T-helper 2 cell (primary cell): ENCODE results near the gene PKD1.
A peak's percentile ranks its signal among the peaks of the same experiment; 100 is the strongest.
"Not testable (repeated sequence)": the region's sequence is repeated elsewhere in the genome, so short reads cannot be mapped to it uniquely, and the experiment has no call there.

Source experiments
- DNase-seq, 5 experiments: peaks; one replicate each; pipeline versions ENCODE4 v3.0.0 to v3.0.0-alpha.2; 2012 to 2022

The PKD1 gene

GRCh38 chr16:2149630-2150417 lies 14.1 kb upstream of the PKD1 start:
- peak in 1 of 5 experiments; percentile 26 for DNase-seq

- peak in 1 of 5 experiments; percentile 39 for DNase-seq
Observed at GRCh38 chr16:2148714-2149629, 13.3 kb upstream of the PKD1 start.

- peak in 4 of 5 experiments; percentile 41 to 75 (median 46) for DNase-seq
Observed at GRCh38 chr16:2147981-2148671, 12.4 kb upstream of the PKD1 start, which contains the start of gene RAB26. RAB26 (plus strand) TSS chr16:2148625; CDS start chr16:2148784, 159 bp downstream.

- no peak for DNase-seq
Observed at GRCh38 chr16:2147378-2147777, 11.7 kb upstream of the PKD1 start.

GRCh38 chr16:2145843-2146242 lies 10.1 kb upstream of the PKD1 start:
- no peak for DNase-seq

GRCh38 chr16:2143878-2144485 lies 8.3 kb upstream of the PKD1 start:
- DNase-seq, result no peak

- DNase-seq, result no peak
Observed at GRCh38 chr16:2142942-2143877, 7.5 kb upstream of the PKD1 start.

- not testable (repeated sequence) for DNase-seq
Observed at GRCh38 chr16:2135071-2135470, 627 bp downstream of the PKD1 start.

- DNase-seq, result not testable (repeated sequence)
Observed at GRCh38 chr16:2133797-2134196, 1.9 kb downstream of the PKD1 start.

- not testable (repeated sequence) for DNase-seq
Observed at GRCh38 chr16:2129890-2130447, 5.7 kb downstream of the PKD1 start.

GRCh38 chr16:2129251-2129650 lies 6.4 kb downstream of the PKD1 start:
- DNase-seq, result not testable (repeated sequence)

GRCh38 chr16:2127630-2128280 lies 7.9 kb downstream of the PKD1 start:
- not testable (repeated sequence) for DNase-seq

GRCh38 chr16:2126928-2127556 lies 8.7 kb downstream of the PKD1 start:
- not testable (repeated sequence) for DNase-seq

GRCh38 chr16:2126161-2126743 lies 9.4 kb downstream of the PKD1 start:
- DNase-seq, result not testable (repeated sequence)

GRCh38 chr16:2125609-2126008 lies 10.1 kb downstream of the PKD1 start:
- not testable (repeated sequence) for DNase-seq

- not testable (repeated sequence) for DNase-seq
Observed at GRCh38 chr16:2124694-2125444, 10.8 kb downstream of the PKD1 start.

GRCh38 chr16:2124377-2124693 lies 11.4 kb downstream of the PKD1 start:
- DNase-seq, result not testable (repeated sequence)

- DNase-seq, result not testable (repeated sequence)
Observed at GRCh38 chr16:2123706-2124376, 11.9 kb downstream of the PKD1 start.
